ENCODE data around the gene SLC16A1.

DNA sequence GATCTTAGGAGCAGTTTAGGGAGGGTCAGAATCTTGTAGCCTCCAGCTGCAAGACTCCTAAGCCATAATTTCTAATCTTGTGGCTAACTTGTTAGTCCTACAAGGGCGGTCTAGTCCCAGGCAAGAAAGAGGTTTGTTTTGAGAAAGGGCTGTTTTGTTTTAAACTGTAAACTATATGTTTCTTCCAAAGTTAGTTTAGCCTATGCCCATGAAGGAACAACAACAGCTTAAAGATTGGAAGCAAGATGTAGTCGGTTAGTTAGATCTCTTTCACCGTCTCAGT, 62.0 kb downstream of the SLC16A1 start:
- TF ChIP-seq, protein P1, sequence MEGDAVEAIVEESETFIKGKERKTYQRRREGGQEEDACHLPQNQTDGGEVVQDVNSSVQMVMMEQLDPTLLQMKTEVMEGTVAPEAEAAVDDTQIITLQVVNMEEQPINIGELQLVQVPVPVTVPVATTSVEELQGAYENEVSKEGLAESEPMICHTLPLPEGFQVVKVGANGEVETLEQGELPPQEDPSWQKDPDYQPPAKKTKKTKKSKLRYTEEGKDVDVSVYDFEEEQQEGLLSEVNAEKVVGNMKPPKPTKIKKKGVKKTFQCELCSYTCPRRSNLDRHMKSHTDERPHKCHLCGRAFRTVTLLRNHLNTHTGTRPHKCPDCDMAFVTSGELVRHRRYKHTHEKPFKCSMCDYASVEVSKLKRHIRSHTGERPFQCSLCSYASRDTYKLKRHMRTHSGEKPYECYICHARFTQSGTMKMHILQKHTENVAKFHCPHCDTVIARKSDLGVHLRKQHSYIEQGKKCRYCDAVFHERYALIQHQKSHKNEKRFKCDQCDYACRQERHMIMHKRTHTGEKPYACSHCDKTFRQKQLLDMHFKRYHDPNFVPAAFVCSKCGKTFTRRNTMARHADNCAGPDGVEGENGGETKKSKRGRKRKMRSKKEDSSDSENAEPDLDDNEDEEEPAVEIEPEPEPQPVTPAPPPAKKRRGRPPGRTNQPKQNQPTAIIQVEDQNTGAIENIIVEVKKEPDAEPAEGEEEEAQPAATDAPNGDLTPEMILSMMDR (IDR thresholded peaks at IDR 0.05; ENCODE audit: low read depth, low read length): no peak
- no peak for TF ChIP-seq EZH2phosphoT487 (IDR thresholded peaks at IDR 0.05; ENCODE audit: low read depth)
